Colonic mucosa (tissue), 4 donors: Measurements from ENCODE around the gene LILRB5. TPM values are rescaled to one million over a fixed set of nuclear protein-coding genes. Genes with fewer than 3 reads are reported as not detected.
"Not testable (repeated sequence)": the region's sequence is repeated elsewhere in the genome, so short reads cannot be mapped to it uniquely, and the experiment has no call there.

Experiments used
- DNase-seq: peaks from one replicate; pipeline ENCODE4 v3.0.0-alpha.2; 2020
- H3K27ac ChIP-seq: fragments of 200-600 bp; one replicate; pipeline ENCODE4 v1.8.0; 2021
- H3K27me3 ChIP-seq: fragments of 200-600 bp; one replicate; pipeline ENCODE4 v1.8.0; 2021
- H3K36me3 ChIP-seq: fragments of 200-600 bp; one replicate; pipeline ENCODE4 v1.8.0; 2021
- H3K4me1 ChIP-seq: fragments of 200-600 bp; one replicate; pipeline ENCODE4 v1.8.0; 2021; ENCODE audit warnings: mild to moderate bottlenecking
- H3K4me3 ChIP-seq: fragments of 200-600 bp; one replicate; pipeline ENCODE4 v1.8.0; 2021
- H3K9ac ChIP-seq, 2 donors: one replicate each; pipeline ENCODE4 v1.7.0; 2013; ENCODE audit warnings: control low read depth in 2 of 2, low read depth in 2 of 2, low read length in 2 of 2
- H3K9me3 ChIP-seq: fragments of 200-600 bp; one replicate; pipeline ENCODE4 v1.8.0; 2021
- CTCF ChIP-seq: fragments of 200-600 bp; IDR thresholded peaks from one replicate; pipeline ENCODE4 v1.8.0; 2022; ENCODE audit warnings: antibody characterized with exemption, mild to moderate bottlenecking
- intact Hi-C: fragments of 100-400 bp; cut with DNase I; formaldehyde crosslinking; loops from one replicate; pipeline ENCODE4 v1.14.1; 2022
- total RNA-seq, 2 donors: library from RNA; stranded (reverse); fragmentation: NEBNext Ultra II Directional in 1 of 2; extraction: Animal tissue kit (Norgen Biotek cat#: 25700) in 1 of 2; gene quantifications; one replicate each; pipeline ENCODE4 v1.2.1, GENCODE V29; 2021
- donor health status: healthy.
- donor health status: DM: no; HTN: no; CAD: no.
- donor health status: DM: no; HTN: no; CAD: no.

LILRB5 gene
- total RNA-seq, 2 donors from 2014 or later, result 2.2 to 8.6 TPM

- H3K4me3 ChIP-seq, H3K27me3 ChIP-seq, H3K27ac ChIP-seq, H3K36me3 ChIP-seq, H3K9ac ChIP-seq, H3K4me1 ChIP-seq, intact Hi-C loops, H3K9me3 ChIP-seq, DNase-seq: not testable (repeated sequence)
Measured at GRCh38 chr19:54219702-54220101, 37.4 kb downstream of the LILRB5 start.

- no peaks in the 10 kb centered on the region for H3K4me1 ChIP-seq
- H3K27ac ChIP-seq, result no peak overlapping the region
- H3K36me3 ChIP-seq, result no peaks in the 10 kb centered on the region
- H3K27me3 ChIP-seq, result no peaks in the 10 kb centered on the region
- no peak for DNase-seq
- no peaks in the 10 kb centered on the region for H3K9me3 ChIP-seq
- intact Hi-C loops, result no loop called here
- no peak overlapping the region for H3K4me3 ChIP-seq
- H3K9ac ChIP-seq, result no peak overlapping the region
- no peak for TF ChIP-seq CTCF
Measured at GRCh38 chr19:54218960-54219661, 38.0 kb downstream of the LILRB5 start.

DNA sequence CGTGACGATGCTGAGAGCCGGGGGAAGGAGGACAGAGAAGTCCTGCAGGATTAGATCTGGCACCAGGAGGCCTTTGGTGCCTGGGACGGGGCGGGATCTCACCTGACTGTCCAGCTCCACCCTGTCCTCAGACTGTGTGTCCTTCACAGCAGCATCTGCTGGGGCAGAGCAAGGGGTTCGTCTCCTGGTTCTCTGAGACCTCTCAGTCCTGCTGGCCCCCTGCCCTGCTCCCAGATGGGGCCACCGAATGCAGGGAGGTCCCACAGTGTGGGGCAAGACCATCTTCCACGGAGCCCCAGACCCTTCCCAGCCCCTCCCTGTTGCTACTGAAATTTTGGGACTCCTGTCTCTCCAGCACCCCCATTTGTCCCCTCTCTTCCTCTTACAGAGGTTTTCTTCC is 38.8 kb downstream of the LILRB5 start:
- intact Hi-C loops, result no loop called here
- H3K4me1 ChIP-seq, result no peaks in the 10 kb centered on the region
- H3K27me3 ChIP-seq, result no peaks in the 10 kb centered on the region
- H3K9me3 ChIP-seq, result no peaks in the 10 kb centered on the region
- H3K9ac ChIP-seq, result no peak overlapping the region
- DNase-seq, result no peak
- H3K4me3 ChIP-seq, result no peak overlapping the region
- no peak for TF ChIP-seq CTCF
- no peaks in the 10 kb centered on the region for H3K36me3 ChIP-seq
- no peak overlapping the region for H3K27ac ChIP-seq

GRCh38 chr19:54217517-54218247 is 39.4 kb downstream of the LILRB5 start:
- H3K9ac ChIP-seq, DNase-seq, H3K27ac ChIP-seq, H3K9me3 ChIP-seq, H3K36me3 ChIP-seq, H3K27me3 ChIP-seq, intact Hi-C loops, H3K4me1 ChIP-seq, H3K4me3 ChIP-seq: not testable (repeated sequence)

GRCh38 chr19:54216869-54217268 is 40.2 kb downstream of the LILRB5 start:
- Histone ChIP-seq H3K4me1 (no peaks in the 10 kb centered on the region), H3K4me3 (no peak overlapping the region), H3K9ac (no peak overlapping the region), H3K27me3 (no peaks in the 10 kb centered on the region), H3K27ac (no peak overlapping the region), H3K36me3 (no peaks in the 10 kb centered on the region), H3K9me3 (no peaks in the 10 kb centered on the region)
- TF ChIP-seq CTCF, result no peak
- intact Hi-C loops, result no loop called here
- no peak for DNase-seq

DNA sequence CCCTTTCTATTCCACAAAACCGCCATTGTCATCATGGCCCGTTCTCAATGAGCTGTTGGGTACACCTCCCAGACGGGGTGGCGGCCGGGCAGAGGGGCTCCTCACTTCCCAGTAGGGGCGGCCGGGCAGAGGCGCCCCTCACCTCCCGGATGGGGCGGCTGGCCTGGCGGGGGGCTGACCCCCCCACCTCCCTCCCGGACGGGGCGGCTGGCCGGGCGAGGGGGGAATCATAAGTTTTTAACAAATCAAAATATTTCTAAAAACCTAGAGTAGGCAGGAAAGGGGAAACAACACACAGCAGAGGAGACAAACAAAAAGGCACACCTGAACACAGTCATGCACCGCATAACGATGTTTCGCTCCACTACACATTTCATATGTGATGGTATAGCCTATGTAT is 42.3 kb downstream of the LILRB5 start:
- H3K9me3 ChIP-seq, H3K4me1 ChIP-seq, H3K27ac ChIP-seq, H3K27me3 ChIP-seq, DNase-seq, intact Hi-C loops, H3K4me3 ChIP-seq, H3K9ac ChIP-seq, H3K36me3 ChIP-seq: not testable (repeated sequence)

DNA sequence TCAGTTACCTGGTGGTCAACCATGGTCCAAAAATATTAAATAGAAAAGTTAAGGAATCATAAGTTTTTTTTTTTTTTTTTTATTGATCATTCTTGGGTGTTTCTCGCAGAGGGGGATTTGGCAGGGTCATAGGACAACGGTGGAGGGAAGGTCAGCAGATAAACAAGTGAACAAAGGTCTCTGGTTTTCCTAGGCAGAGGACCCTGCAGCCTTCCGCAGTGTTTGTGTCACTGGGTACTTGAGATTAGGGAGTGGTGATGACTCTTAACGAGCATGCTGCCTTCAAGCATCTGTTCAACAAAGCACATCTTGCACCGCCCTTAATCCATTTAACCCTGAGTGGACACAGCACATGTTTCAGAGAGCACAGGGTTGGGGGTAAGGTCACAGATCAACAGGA is 42.9 kb downstream of the LILRB5 start:
- DNase-seq, H3K4me3 ChIP-seq, H3K27ac ChIP-seq, H3K9me3 ChIP-seq, H3K36me3 ChIP-seq, intact Hi-C loops, H3K27me3 ChIP-seq, H3K9ac ChIP-seq: not testable (repeated sequence)
- peaks cover 12% of the 10 kb centered on the region for H3K4me1 ChIP-seq
